ENCODE data around the gene PYROXD2.
A peak's percentile ranks its signal among the peaks of the same experiment; 100 is the strongest.

Gene PYROXD2

GRCh38 chr10:98446661-98447221, 31.8 kb upstream of the PYROXD2 start, which contains the start of gene HPS1:
TSS of gene HPS1 (minus strand) at chr10:98446935. CDS start at chr10:98443240, 3,695 bp downstream.
- peak; percentile 91 for DNase-seq (ENCODE audit: low read depth)
- TF ChIP-seq, protein P1, sequence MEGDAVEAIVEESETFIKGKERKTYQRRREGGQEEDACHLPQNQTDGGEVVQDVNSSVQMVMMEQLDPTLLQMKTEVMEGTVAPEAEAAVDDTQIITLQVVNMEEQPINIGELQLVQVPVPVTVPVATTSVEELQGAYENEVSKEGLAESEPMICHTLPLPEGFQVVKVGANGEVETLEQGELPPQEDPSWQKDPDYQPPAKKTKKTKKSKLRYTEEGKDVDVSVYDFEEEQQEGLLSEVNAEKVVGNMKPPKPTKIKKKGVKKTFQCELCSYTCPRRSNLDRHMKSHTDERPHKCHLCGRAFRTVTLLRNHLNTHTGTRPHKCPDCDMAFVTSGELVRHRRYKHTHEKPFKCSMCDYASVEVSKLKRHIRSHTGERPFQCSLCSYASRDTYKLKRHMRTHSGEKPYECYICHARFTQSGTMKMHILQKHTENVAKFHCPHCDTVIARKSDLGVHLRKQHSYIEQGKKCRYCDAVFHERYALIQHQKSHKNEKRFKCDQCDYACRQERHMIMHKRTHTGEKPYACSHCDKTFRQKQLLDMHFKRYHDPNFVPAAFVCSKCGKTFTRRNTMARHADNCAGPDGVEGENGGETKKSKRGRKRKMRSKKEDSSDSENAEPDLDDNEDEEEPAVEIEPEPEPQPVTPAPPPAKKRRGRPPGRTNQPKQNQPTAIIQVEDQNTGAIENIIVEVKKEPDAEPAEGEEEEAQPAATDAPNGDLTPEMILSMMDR (IDR thresholded peaks at IDR 0.05; ENCODE audit: insufficient read depth, low read depth, low read length, missing control alignments): no peak
- H3K4me3 ChIP-seq (ENCODE audit: low read depth, low read length): peak within 1 kb of the TSS; percentile 78

DNA sequence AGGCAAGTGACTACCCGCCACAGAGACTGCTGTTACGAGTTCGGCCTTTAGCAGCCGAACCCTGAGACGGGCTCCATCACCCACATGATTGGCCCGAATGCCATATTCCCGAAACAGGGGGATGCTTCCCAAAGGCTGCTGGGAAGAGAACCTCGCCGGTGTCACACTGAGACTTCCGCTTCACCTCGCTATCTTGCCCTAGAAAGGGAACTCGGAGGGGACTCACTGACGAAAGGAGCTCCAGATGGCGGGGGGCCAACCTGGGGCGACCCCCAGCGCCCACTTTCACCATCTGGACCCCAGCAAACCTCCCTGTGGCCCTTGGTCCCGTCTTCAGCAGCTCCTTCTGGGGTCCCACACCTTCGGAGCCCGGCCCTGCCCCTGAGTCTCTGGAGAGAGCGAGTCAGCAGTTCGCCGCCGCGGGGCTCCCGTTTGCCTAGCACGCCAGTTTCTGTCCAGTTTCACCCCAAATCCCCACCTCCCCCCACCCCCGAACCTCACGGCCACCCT, 31.2 kb upstream of the PYROXD2 start:
- peak overlapping the region; percentile 78 for H3K4me3 ChIP-seq (ENCODE audit: low read depth, low read length)
- TF ChIP-seq, protein P1 (IDR thresholded peaks at IDR 0.05; ENCODE audit: insufficient read depth, low read depth, low read length, missing control alignments): no peak
- DNase-seq (ENCODE audit: low read depth): peak; percentile 47

GRCh38 chr10:98445200-98445812, 30.3 kb upstream of the PYROXD2 start:
- no peak for DNase-seq (ENCODE audit: low read depth)
- peak overlapping the region; percentile 78 for H3K4me3 ChIP-seq (ENCODE audit: low read depth, low read length)
- TF ChIP-seq, protein P1 (IDR thresholded peaks at IDR 0.05; ENCODE audit: insufficient read depth, low read depth, low read length, missing control alignments): no peak

DNA sequence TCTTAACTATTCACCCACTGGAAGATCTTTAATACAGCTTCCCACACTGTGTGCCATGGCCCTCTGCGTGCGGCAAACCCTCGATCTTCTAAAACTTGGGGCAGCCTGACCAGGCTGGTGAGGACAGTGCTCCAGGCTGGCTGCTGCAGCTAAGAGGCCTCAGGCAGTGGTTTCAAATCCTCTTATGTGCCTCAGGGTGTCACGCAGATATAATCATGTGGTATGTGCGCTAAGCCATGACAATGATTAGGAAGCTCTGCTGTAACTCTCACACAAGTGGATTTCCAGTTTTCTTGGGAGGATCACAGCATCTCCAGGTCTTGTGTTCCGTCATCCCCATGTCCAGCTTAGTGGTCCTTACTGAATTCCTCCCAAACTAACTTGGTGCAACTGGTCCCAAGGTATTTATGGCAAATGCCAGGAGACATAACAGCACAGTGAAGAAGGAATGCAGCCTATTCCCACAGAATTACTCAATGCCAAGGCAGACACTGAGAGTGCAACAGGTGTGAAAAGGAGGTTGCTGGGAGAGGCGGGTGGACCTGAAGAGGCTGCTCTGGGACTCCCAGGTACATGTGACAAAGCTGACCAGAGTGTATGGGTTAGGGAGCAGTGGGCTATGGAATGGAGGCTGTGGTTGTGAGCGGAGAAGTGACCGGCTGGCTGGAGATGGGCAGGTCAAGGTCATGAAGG, 29.5 kb upstream of the PYROXD2 start:
- DNase-seq (ENCODE audit: low read depth): peak; percentile 30
- TF ChIP-seq, protein P1 (IDR thresholded peaks at IDR 0.05; ENCODE audit: insufficient read depth, low read depth, low read length, missing control alignments): no peak
- no peak overlapping the region for H3K4me3 ChIP-seq (ENCODE audit: low read depth, low read length)

- no peak for DNase-seq (ENCODE audit: low read depth)
- no peak overlapping the region for H3K4me3 ChIP-seq (ENCODE audit: low read depth, low read length)
- TF ChIP-seq, protein P1 (IDR thresholded peaks at IDR 0.05; ENCODE audit: insufficient read depth, low read depth, low read length, missing control alignments): no peak
These were observed 23.7 kb upstream of the PYROXD2 start for GRCh38 chr10:98438715-98439114.

GRCh38 chr10:98436704-98437103, 21.7 kb upstream of the PYROXD2 start:
- TF ChIP-seq, protein P1 (IDR thresholded peaks at IDR 0.05; ENCODE audit: insufficient read depth, low read depth, low read length, missing control alignments): no peak
- H3K4me3 ChIP-seq (ENCODE audit: low read depth, low read length): no peak overlapping the region
- DNase-seq (ENCODE audit: low read depth): no peak

Measured in GM12865 (cell line).